C1 segment of cervical spinal cord (tissue), 14 donors: Measurements from ENCODE around the gene SHMT1.
"Not testable (repeated sequence)": the region's sequence is repeated elsewhere in the genome, so short reads cannot be mapped to it uniquely, and the experiment has no call there.

Source experiments
- DNase-seq, 14 donors: peaks; one replicate each; lab custom pipeline; 2025; lab: John Stamatoyannopoulos, UW

The SHMT1 gene

GRCh38 chr17:18363101-18364049 lies at the start of gene SHMT1:
TSS of gene SHMT1 (minus strand) at chr17:18363550. CDS start at chr17:18355981, 7,569 bp downstream.
- DNase-seq: peak; percentile 54 to 96 (median 87)

- DNase-seq: not testable (repeated sequence)
These were observed 48.7 kb upstream of the SHMT1 start for GRCh38 chr17:18412001-18412538.

GRCh38 chr17:18411377-18411864 lies 48.1 kb upstream of the SHMT1 start:
- peak in 2 of 14 donors; percentile 14 for DNase-seq

GRCh38 chr17:18410736-18411135 lies 47.4 kb upstream of the SHMT1 start:
- peak in 1 of 14 donors; percentile 37 for DNase-seq

GRCh38 chr17:18409321-18409720 lies 46.0 kb upstream of the SHMT1 start:
- DNase-seq: peak in 1 of 14 donors; percentile 46

GRCh38 chr17:18408906-18409305 lies 45.6 kb upstream of the SHMT1 start:
- peak in 1 of 14 donors; percentile 56 for DNase-seq

GRCh38 chr17:18403604-18404003 lies 40.3 kb upstream of the SHMT1 start:
- not testable (repeated sequence) for DNase-seq

- DNase-seq: not testable (repeated sequence)
These were observed 39.8 kb upstream of the SHMT1 start for GRCh38 chr17:18403166-18403565.

- DNase-seq: not testable (repeated sequence)
These were observed 38.7 kb upstream of the SHMT1 start for GRCh38 chr17:18401872-18402590.

- not testable (repeated sequence) for DNase-seq
These were observed 25.4 kb upstream of the SHMT1 start for GRCh38 chr17:18388728-18389127.

GRCh38 chr17:18388266-18388665 lies 24.9 kb upstream of the SHMT1 start:
- not testable (repeated sequence) for DNase-seq

- not testable (repeated sequence) for DNase-seq
These were observed 24.2 kb upstream of the SHMT1 start for GRCh38 chr17:18387583-18387982.

- not testable (repeated sequence) for DNase-seq
These were observed 20.9 kb upstream of the SHMT1 start for GRCh38 chr17:18384271-18384670.

- DNase-seq: not testable (repeated sequence)
These were observed 19.7 kb upstream of the SHMT1 start for GRCh38 chr17:18383079-18383481.

- DNase-seq: no peak
These were observed 19.2 kb upstream of the SHMT1 start for GRCh38 chr17:18382441-18383078.

- no peak for DNase-seq
These were observed 18.5 kb upstream of the SHMT1 start for GRCh38 chr17:18381953-18382245.

GRCh38 chr17:18381158-18381952 lies 18.0 kb upstream of the SHMT1 start:
- no peak for DNase-seq

- no peak for DNase-seq
These were observed 17.3 kb upstream of the SHMT1 start for GRCh38 chr17:18380471-18381157.

GRCh38 chr17:18379246-18380146 lies 16.1 kb upstream of the SHMT1 start:
- no peak for DNase-seq
